Measurements from ENCODE around the gene LMAN2.

LMAN2 gene

GRCh38 chr5:177351392-177352329, at the start of gene LMAN2:
Gene LMAN2 (minus strand): TSS chr5:177351668. CDS start chr5:177351647, 21 bp downstream.
- DNase-seq, result peak; percentile 97

- no peak for DNase-seq
These were observed 48.8 kb upstream of the LMAN2 start, which contains the start of gene PFN3 for GRCh38 chr5:177399997-177400868. Gene PFN3 (minus strand): TSS chr5:177400661. CDS start chr5:177400576, 85 bp downstream.

- DNase-seq, result no peak
These were observed 46.5 kb upstream of the LMAN2 start for GRCh38 chr5:177397875-177398390.

- DNase-seq, result no peak
These were observed 45.3 kb upstream of the LMAN2 start for GRCh38 chr5:177396807-177397206.

- DNase-seq, result no peak
These were observed 44.6 kb upstream of the LMAN2 start for GRCh38 chr5:177396078-177396477.

GRCh38 chr5:177393990-177394389, 42.5 kb upstream of the LMAN2 start:
- no peak for DNase-seq

- no peak for DNase-seq
These were observed 41.8 kb upstream of the LMAN2 start for GRCh38 chr5:177393206-177393765.

GRCh38 chr5:177392765-177393164, 41.3 kb upstream of the LMAN2 start:
- no peak for DNase-seq

GRCh38 chr5:177390363-177391300, 39.2 kb upstream of the LMAN2 start:
- peak; percentile 79 for DNase-seq

GRCh38 chr5:177389241-177390169, 38.0 kb upstream of the LMAN2 start:
- no peak for DNase-seq

GRCh38 chr5:177388521-177389052, 37.1 kb upstream of the LMAN2 start:
- no peak for DNase-seq

- no peak for DNase-seq
These were observed 35.9 kb upstream of the LMAN2 start for GRCh38 chr5:177387405-177387804.

- DNase-seq, result no peak
These were observed 35.1 kb upstream of the LMAN2 start for GRCh38 chr5:177386542-177386941.

GRCh38 chr5:177385720-177386119, 34.3 kb upstream of the LMAN2 start:
- DNase-seq, result no peak

- DNase-seq, result no peak
These were observed 32.7 kb upstream of the LMAN2 start, which contains the start of gene SLC34A1 for GRCh38 chr5:177384134-177384533. Gene SLC34A1 (plus strand): TSS chr5:177384434. CDS start chr5:177385742, 1,308 bp downstream.

- DNase-seq, result no peak
These were observed 31.7 kb upstream of the LMAN2 start for GRCh38 chr5:177383181-177383580.

GRCh38 chr5:177382423-177383029, 31.1 kb upstream of the LMAN2 start:
- no peak for DNase-seq

GRCh38 chr5:177380805-177381126, 29.3 kb upstream of the LMAN2 start:
- no peak for DNase-seq

All from KG1 (cell line).